OCI-LY3 (cell line): ENCODE measurements around the gene GLDN.

ENCODE experiments used
- H2AFZ ChIP-seq: fragments of 200-600, 300-600 bp; shearing (Covaris generic); 2 replicates; pipeline ENCODE4 v1.6.0; 2014; ENCODE audit warnings: antibody characterized with exemption, low read depth, low read length
- H3K27ac ChIP-seq: fragments of 200-600, 300-600 bp; sonication (generic); 2 replicates; pipeline ENCODE4 v1.5.1; 2014; ENCODE audit warnings: mild to moderate bottlenecking, low read length, moderate library complexity, mixed read lengths
- H3K27me3 ChIP-seq: fragments of 200-600, 300-600 bp; sonication (generic); 2 replicates; pipeline ENCODE4 v1.6.1; 2014; ENCODE audit warnings: low read depth, low read length, mixed read lengths
- H3K36me3 ChIP-seq: fragments of 200-600, 300-600 bp; sonication (generic); replicated peaks from 2 replicates; pipeline ENCODE3; 2014; ENCODE audit warnings: low read depth, low read length, mixed read lengths
- H3K4me1 ChIP-seq: fragments of 300-600, 200-600 bp; sonication (generic); 2 replicates; pipeline ENCODE4 v1.6.1; 2014; ENCODE audit warnings: low read length, mixed read lengths
- H3K4me2 ChIP-seq: fragments of 200-600, 300-600 bp; sonication (generic); 2 replicates; pipeline ENCODE4 v1.6.1; 2014; ENCODE audit warnings: low read length, mixed read lengths
- H3K4me3 ChIP-seq: fragments of 300-600, 200-600 bp; sonication (generic); 2 replicates; pipeline ENCODE4 v1.5.1; 2014; ENCODE audit warnings: antibody characterized with exemption, mild to moderate bottlenecking, low read length, moderate library complexity
- H3K79me2 ChIP-seq: fragments of 300-600, 200-600 bp; shearing (Covaris generic); 2 replicates; pipeline ENCODE4 v1.6.1; 2014; ENCODE audit warnings: mild to moderate bottlenecking, low read length, mixed read lengths
- H3K9ac ChIP-seq: fragments of 300-600, 200-600 bp; shearing (Covaris generic); 2 replicates; pipeline ENCODE4 v1.6.0; 2014; ENCODE audit warnings: mild to moderate bottlenecking, low read length, moderate library complexity
- H3K9me3 ChIP-seq: fragments of 200-600, 300-600 bp; shearing (Covaris generic); 2 replicates; pipeline ENCODE4 v1.6.1; 2014; ENCODE audit warnings: low read length, mixed read lengths; ENCODE audit not compliant: insufficient read depth
- H4K20me1 ChIP-seq: fragments of 200-600, 300-600 bp; sonication (generic); 2 replicates; pipeline ENCODE4 v1.6.1; 2016; ENCODE audit warnings: low read length, mixed read lengths; ENCODE audit not compliant: insufficient read depth
- CTCF ChIP-seq: fragments of 200-600, 300-600 bp; sonication (generic); IDR thresholded peaks from 2 replicates; pipeline ENCODE4 v1.5.1; 2014; ENCODE audit warnings: antibody characterized with exemption, low read length, low read depth
- EZH2phosphoT487 ChIP-seq: fragments of 200-600 bp; shearing (Covaris generic); IDR thresholded peaks from 2 replicates; pipeline ENCODE4 v1.6.1; 2018; ENCODE audit warnings: antibody characterized with exemption, mixed run types, low read depth

Gene GLDN

DNA sequence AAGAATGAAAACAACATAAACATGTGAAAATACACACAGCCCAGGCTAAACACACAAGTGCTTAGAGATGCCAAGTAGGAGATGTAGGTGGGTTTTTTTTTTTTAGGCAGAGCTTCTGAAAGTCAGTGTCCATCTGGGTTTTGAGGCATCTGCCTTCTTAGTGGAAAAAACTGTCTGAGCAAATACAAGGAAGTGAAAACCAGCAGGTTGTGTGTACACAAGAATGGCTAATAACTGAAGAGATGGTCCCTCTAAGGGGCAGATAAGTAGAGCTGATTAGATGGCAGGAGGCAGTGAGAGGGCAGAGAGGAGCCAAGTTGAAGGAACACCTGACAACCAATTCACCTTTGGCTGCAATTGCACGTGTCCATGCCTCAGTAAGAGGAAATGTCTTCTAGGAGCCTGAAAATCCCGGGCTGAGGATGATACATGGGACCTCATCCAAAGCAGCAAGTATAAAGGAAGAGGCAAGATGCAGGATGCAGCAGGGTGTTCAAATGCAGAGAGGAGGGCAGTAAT lies 37.9 kb upstream of the GLDN start:
- H4K20me1 ChIP-seq = no peaks in the 10 kb centered on the region
- H3K9ac ChIP-seq = peak overlapping the region; percentile 16; the same call in 1 of the 2 replicates
- H3K36me3 ChIP-seq = no peaks in the 10 kb centered on the region
- no peaks in the 10 kb centered on the region for H3K9me3 ChIP-seq
- no peaks in the 10 kb centered on the region for H3K27me3 ChIP-seq
- H3K79me2 ChIP-seq = no peaks in the 10 kb centered on the region
- H3K4me2 ChIP-seq = peak overlapping the region; percentile 55
- 0 out of 2 replicates have a peak overlapping the region, but pooled peaks have one; percentile 8 for H2AFZ ChIP-seq
- no peak for TF ChIP-seq EZH2phosphoT487
- TF ChIP-seq CTCF = no peak
- peak overlapping the region; percentile 13 for H3K4me3 ChIP-seq
- H3K27ac ChIP-seq = peak overlapping the region; percentile 32
- peaks cover 27% of the 10 kb centered on the region for H3K4me1 ChIP-seq

DNA sequence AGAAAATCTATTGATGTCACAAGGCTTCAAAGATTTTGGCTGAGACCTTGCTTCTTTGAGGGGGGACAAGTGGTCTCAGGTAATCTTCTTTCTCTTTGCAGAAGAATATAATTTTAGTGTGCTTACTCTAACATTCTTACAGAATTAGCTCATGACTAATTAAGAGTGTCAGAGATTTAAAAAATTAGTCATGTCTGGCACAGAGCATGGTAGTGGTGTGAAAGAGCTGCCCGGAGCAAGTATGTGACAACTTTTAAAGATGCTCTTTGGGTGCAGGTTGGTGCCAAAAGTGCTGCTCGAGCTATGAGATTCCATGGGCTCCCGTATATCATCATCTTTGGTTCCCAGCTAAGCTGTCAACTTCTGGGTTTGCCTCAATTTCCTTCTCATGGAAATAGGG lies 34.1 kb upstream of the GLDN start:
- no peaks in the 10 kb centered on the region for H3K9me3 ChIP-seq
- H3K27me3 ChIP-seq = no peaks in the 10 kb centered on the region
- no peaks in the 10 kb centered on the region for H3K36me3 ChIP-seq
- TF ChIP-seq CTCF (no peak), EZH2phosphoT487 (no peak)
- H3K4me3 ChIP-seq = no peak overlapping the region
- H3K4me2 ChIP-seq = no peak overlapping the region
- no peak overlapping the region for H3K27ac ChIP-seq
- no peaks in the 10 kb centered on the region for H3K79me2 ChIP-seq
- no peaks in the 10 kb centered on the region for H4K20me1 ChIP-seq
- H3K4me1 ChIP-seq = peaks cover 23% of the 10 kb centered on the region
- H3K9ac ChIP-seq = no peak overlapping the region
- no peak overlapping the region for H2AFZ ChIP-seq

GRCh38 chr15:51307811-51308210 lies 33.6 kb upstream of the GLDN start:
- no peaks in the 10 kb centered on the region for H3K27me3 ChIP-seq
- no peaks in the 10 kb centered on the region for H4K20me1 ChIP-seq
- no peaks in the 10 kb centered on the region for H3K36me3 ChIP-seq
- H3K9ac ChIP-seq = no peak overlapping the region
- TF ChIP-seq EZH2phosphoT487 (no peak), CTCF (no peak)
- H3K4me2 ChIP-seq = no peak overlapping the region
- H3K4me3 ChIP-seq = no peak overlapping the region
- peaks cover 18% of the 10 kb centered on the region for H3K4me1 ChIP-seq
- no peak overlapping the region for H2AFZ ChIP-seq
- H3K27ac ChIP-seq = no peak overlapping the region
- H3K9me3 ChIP-seq = no peaks in the 10 kb centered on the region
- H3K79me2 ChIP-seq = no peaks in the 10 kb centered on the region

- H3K27ac ChIP-seq = no peak overlapping the region
- H3K4me2 ChIP-seq = no peak overlapping the region
- TF ChIP-seq EZH2phosphoT487 (no peak), CTCF (no peak)
- H3K4me3 ChIP-seq = no peak overlapping the region
- H2AFZ ChIP-seq = no peak overlapping the region
- H4K20me1 ChIP-seq = no peaks in the 10 kb centered on the region
- H3K9me3 ChIP-seq = no peaks in the 10 kb centered on the region
- no peak overlapping the region for H3K9ac ChIP-seq
- H3K27me3 ChIP-seq = no peaks in the 10 kb centered on the region
- H3K36me3 ChIP-seq = no peaks in the 10 kb centered on the region
- H3K4me1 ChIP-seq = peaks cover 3% of the 10 kb centered on the region; the same call in 1 of the 2 replicates
- H3K79me2 ChIP-seq = no peaks in the 10 kb centered on the region
Observed at GRCh38 chr15:51310064-51310463, 31.4 kb upstream of the GLDN start.
